ENCODE results near the gene METRNL. TPM values are rescaled to one million over a fixed set of nuclear protein-coding genes. Genes with fewer than 3 reads are reported as not detected.
"Not testable (repeated sequence)": the region's sequence is repeated elsewhere in the genome, so short reads cannot be mapped to it uniquely, and the experiment has no call there.

The METRNL gene
- polyA plus RNA-seq, 1 donor from 2014 or later: 15.1 TPM

DNA sequence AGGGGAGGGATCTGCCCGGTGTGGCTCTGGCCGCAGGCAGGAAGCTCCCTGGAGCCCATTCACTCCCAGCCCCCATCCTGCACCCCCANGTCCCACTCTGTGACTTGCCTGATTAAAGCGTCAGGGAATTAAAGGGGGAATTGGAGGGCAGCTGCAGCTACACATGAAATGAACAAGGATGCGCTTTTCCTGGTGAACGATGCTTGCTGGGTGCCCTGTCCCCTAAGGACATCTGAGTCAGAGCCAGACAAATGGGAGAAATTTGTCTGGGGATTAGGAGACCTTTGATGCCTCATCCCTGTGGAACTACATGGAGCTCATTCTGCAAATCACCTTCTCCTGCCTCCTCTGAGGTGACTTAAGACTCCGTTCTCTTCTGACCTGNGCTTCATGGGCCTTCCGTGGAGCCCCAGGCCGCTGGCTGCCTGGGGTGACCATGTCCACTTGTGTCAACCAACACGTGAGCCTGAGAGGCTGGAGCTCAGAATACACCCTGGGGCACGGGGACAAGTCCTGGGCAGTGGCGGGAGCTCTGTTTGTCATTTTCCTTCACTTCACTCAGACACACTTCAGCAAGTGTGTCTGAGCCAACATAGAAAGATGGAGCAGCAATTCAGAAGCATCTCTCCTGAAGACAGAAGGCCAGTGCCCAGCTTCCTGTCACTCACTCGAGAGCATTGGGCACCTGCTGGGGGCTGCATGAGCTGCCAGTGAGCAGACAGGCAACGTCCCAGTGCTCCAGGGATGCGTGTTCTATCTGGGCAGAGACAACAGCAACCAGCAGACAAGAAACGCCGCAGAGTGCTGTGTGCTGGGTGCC, 54.1 kb downstream of the METRNL start:
- Histone ChIP-seq H3K4me2 (ENCODE audit: low read length) (no peak overlapping the region), H3K9me3 (ENCODE audit: low read length) (no peaks in the 10 kb centered on the region), H4K20me1 (ENCODE audit: insufficient read depth) (no peaks in the 10 kb centered on the region), H3K36me3 (ENCODE audit: insufficient read depth, low read length) (no peaks in the 10 kb centered on the region), H3F3A (ENCODE audit: insufficient read depth, low read length, poor library complexity, severe bottlenecking) (no peaks in the 10 kb centered on the region), H2AFZ (ENCODE audit: low read depth, low read length) (no peak overlapping the region), H3K27me3 (ENCODE audit: insufficient read depth, low read depth, low read length) (no peaks in the 10 kb centered on the region), H3K79me2 (replicated peaks; ENCODE audit: insufficient read depth, low read length) (no peaks in the 10 kb centered on the region), H3K27ac (ENCODE audit: low read length) (no peak overlapping the region), H3K4me3 (ENCODE audit: low read length) (no peak overlapping the region), H3K9me2 (ENCODE audit: insufficient read depth, low read length) (no peaks in the 10 kb centered on the region), H3K9ac (ENCODE audit: low read length) (no peak overlapping the region)
- TF ChIP-seq TAF1 (IDR thresholded peaks at IDR 0.05; ENCODE audit: low read depth): no peak
- TF ChIP-seq, protein P1, sequence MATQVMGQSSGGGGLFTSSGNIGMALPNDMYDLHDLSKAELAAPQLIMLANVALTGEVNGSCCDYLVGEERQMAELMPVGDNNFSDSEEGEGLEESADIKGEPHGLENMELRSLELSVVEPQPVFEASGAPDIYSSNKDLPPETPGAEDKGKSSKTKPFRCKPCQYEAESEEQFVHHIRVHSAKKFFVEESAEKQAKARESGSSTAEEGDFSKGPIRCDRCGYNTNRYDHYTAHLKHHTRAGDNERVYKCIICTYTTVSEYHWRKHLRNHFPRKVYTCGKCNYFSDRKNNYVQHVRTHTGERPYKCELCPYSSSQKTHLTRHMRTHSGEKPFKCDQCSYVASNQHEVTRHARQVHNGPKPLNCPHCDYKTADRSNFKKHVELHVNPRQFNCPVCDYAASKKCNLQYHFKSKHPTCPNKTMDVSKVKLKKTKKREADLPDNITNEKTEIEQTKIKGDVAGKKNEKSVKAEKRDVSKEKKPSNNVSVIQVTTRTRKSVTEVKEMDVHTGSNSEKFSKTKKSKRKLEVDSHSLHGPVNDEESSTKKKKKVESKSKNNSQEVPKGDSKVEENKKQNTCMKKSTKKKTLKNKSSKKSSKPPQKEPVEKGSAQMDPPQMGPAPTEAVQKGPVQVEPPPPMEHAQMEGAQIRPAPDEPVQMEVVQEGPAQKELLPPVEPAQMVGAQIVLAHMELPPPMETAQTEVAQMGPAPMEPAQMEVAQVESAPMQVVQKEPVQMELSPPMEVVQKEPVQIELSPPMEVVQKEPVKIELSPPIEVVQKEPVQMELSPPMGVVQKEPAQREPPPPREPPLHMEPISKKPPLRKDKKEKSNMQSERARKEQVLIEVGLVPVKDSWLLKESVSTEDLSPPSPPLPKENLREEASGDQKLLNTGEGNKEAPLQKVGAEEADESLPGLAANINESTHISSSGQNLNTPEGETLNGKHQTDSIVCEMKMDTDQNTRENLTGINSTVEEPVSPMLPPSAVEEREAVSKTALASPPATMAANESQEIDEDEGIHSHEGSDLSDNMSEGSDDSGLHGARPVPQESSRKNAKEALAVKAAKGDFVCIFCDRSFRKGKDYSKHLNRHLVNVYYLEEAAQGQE (IDR thresholded peaks at IDR 0.05; ENCODE audit: borderline replicate concordance): no peak
- TF ChIP-seq EZH2 (IDR thresholded peaks at IDR 0.05; ENCODE audit: borderline replicate concordance, insufficient read depth, low read length, poor library complexity, severe bottlenecking): no peak
- no peak for TF ChIP-seq EP300 (conservative IDR thresholded peaks at IDR 0.05; ENCODE audit: poor library complexity, severe bottlenecking)
- TF ChIP-seq MXI1 (conservative IDR thresholded peaks at IDR 0.05; ENCODE audit: poor library complexity, severe bottlenecking): no peak
- no peak for TF ChIP-seq SMC3 (conservative IDR thresholded peaks at IDR 0.05; ENCODE audit: poor library complexity)
- TF ChIP-seq POLR2AphosphoS5 (IDR thresholded peaks at IDR 0.05): no peak
- no peak for TF ChIP-seq RAD21 (conservative IDR thresholded peaks at IDR 0.05)
- TF ChIP-seq, protein P2, sequence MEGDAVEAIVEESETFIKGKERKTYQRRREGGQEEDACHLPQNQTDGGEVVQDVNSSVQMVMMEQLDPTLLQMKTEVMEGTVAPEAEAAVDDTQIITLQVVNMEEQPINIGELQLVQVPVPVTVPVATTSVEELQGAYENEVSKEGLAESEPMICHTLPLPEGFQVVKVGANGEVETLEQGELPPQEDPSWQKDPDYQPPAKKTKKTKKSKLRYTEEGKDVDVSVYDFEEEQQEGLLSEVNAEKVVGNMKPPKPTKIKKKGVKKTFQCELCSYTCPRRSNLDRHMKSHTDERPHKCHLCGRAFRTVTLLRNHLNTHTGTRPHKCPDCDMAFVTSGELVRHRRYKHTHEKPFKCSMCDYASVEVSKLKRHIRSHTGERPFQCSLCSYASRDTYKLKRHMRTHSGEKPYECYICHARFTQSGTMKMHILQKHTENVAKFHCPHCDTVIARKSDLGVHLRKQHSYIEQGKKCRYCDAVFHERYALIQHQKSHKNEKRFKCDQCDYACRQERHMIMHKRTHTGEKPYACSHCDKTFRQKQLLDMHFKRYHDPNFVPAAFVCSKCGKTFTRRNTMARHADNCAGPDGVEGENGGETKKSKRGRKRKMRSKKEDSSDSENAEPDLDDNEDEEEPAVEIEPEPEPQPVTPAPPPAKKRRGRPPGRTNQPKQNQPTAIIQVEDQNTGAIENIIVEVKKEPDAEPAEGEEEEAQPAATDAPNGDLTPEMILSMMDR (IDR thresholded peaks at IDR 0.05; ENCODE audit: poor library complexity, severe bottlenecking): no peak

- not testable (repeated sequence) for H3K9ac ChIP-seq (ENCODE audit: low read length); H3K9me3 ChIP-seq (ENCODE audit: low read length)
These were observed 55.0 kb downstream of the METRNL start for GRCh38 chr17:83134456-83134855.

More at GRCh38 chr17:83134456-83134855, 55.0 kb downstream of the METRNL start:
- H3K4me2 ChIP-seq (ENCODE audit: low read length); H3K27me3 ChIP-seq (ENCODE audit: insufficient read depth, low read depth, low read length); H2AFZ ChIP-seq (ENCODE audit: low read depth, low read length); H4K20me1 ChIP-seq (ENCODE audit: insufficient read depth); H3K4me3 ChIP-seq (ENCODE audit: low read length); H3K79me2 ChIP-seq (replicated peaks; ENCODE audit: insufficient read depth, low read length); H3K27ac ChIP-seq (ENCODE audit: low read length); H3K9me2 ChIP-seq (ENCODE audit: insufficient read depth, low read length); H3F3A ChIP-seq (ENCODE audit: insufficient read depth, low read length, poor library complexity, severe bottlenecking); H3K36me3 ChIP-seq (ENCODE audit: insufficient read depth, low read length): not testable (repeated sequence)
